Ovary (tissue), 9 donors: ENCODE results near the gene CFAP54. TPM values are rescaled to one million over a fixed set of nuclear protein-coding genes. Genes with fewer than 3 reads are reported as not detected.

Experiments
- DNase-seq, 5 donors: peaks; one replicate each; pipeline ENCODE4 v3.0.0-alpha.2; 2019 to 2020
- H3K27ac ChIP-seq, 2 donors: fragments of 200-600 bp; one replicate each; pipeline versions ENCODE4 v1.5.1 to v1.8.0; 2019 to 2022
- H3K27me3 ChIP-seq: fragments of 200-600 bp; one replicate; pipeline ENCODE4 v1.8.0; 2022
- H3K36me3 ChIP-seq: fragments of 200-600 bp; sonication (generic); one replicate; pipeline ENCODE4 v1.5.1; 2019
- H3K4me1 ChIP-seq: one replicate; pipeline ENCODE4 v1.8.1; 2013; ENCODE audit warnings: mild to moderate bottlenecking, moderate library complexity; ENCODE audit not compliant: insufficient read depth
- H3K4me3 ChIP-seq: fragments of 200-600 bp; sonication (generic); one replicate; pipeline ENCODE4 v1.5.1; 2017
- H3K9me3 ChIP-seq, 2 donors: fragments of 200-600 bp in 1 of 2; sonication (generic) in 1 of 2; one replicate each; pipeline versions ENCODE4 v1.5.1 to v1.8.1; 2013 to 2019; ENCODE audit warnings: mild to moderate bottlenecking in 1 of 2, moderate library complexity in 1 of 2
- CTCF ChIP-seq, 3 donors: fragments of 450-650 bp in 2 of 3; fragments of 200-600 bp in 1 of 3; IDR thresholded peaks; one replicate each; pipeline versions ENCODE4 v1.5.1 to v1.8.0; 2016 to 2022; ENCODE audit warnings: antibody characterized with exemption in 3 of 3, mild to moderate bottlenecking in 1 of 3
- EP300 ChIP-seq: sonication (generic); formaldehyde crosslinking; IDR thresholded peaks from one replicate; pipeline ENCODE4 v1.6.1; 2017; ENCODE audit warnings: antibody characterized with exemption
- POLR2A ChIP-seq: fragments of 450-650 bp; IDR thresholded peaks from one replicate; pipeline ENCODE4 v1.6.1; 2017; ENCODE audit warnings: antibody characterized with exemption, mild to moderate bottlenecking, moderate library complexity
- WGBS, 3 donors: extraction: QIAGEN DNeasy Blood & Tissue Kit in 1 of 3; methylation state at CpG; one replicate each; pipeline versions ENCODE4 v1.1.5 to v1.1.7; 2013 to 2017; 5-methylcytosine and 5-hydroxymethylcytosine counted together
- intact Hi-C, 4 donors: fragments of 100-400 bp; cut with DNase I; formaldehyde crosslinking; loops; one replicate each; pipeline versions ENCODE4 v1.11.0 to v1.15.1; 2022 to 2023
- polyA plus RNA-seq, 2 donors: library from polyadenylated mRNA; stranded (reverse); fragments of 200-250 nt in 1 of 2; fragments of 350-450 nt in 1 of 2; fragmentation: Illumina TruSeq in 1 of 2; extraction: RNeasy Lipid Tissue Mini Kit (QIAGEN cat#74804) in 1 of 2; gene quantifications; one replicate each; pipeline ENCODE4 v1.2.3, GENCODE V29; 2013 to 2014
- total RNA-seq, 7 donors: library from RNA; depleted of rRNA in 2 of 7; stranded (reverse); fragments of >200 nt in 2 of 7; fragmentation: NEBNext Ultra II Directional in 3 of 7; extraction: Animal tissue kit (Norgen Biotek cat#: 25700) in 3 of 7; gene quantifications; one replicate each; pipeline versions ENCODE4 v1.1.0 to v1.2.4, GENCODE V29; 2016 to 2023
- donor health status: DM: no; HTN: no; CAD: no; lungs with moderate emphysema.
- donor health status: DM: no; HTN: no; CAD: no.
- donor health status: Bipolar disorder and iron deficiency.
- donor health status: DM: yes; HTN: yes; CAD: no.
- donor health status: DM: no; HTN: no; CAD: no.
- donor health status: DM: yes; HTN: yes; CAD: no.

CFAP54 gene
- total and polyA plus RNA-seq, 9 donors, result 0.15 to 29.8 (median 1.7) TPM

DNA sequence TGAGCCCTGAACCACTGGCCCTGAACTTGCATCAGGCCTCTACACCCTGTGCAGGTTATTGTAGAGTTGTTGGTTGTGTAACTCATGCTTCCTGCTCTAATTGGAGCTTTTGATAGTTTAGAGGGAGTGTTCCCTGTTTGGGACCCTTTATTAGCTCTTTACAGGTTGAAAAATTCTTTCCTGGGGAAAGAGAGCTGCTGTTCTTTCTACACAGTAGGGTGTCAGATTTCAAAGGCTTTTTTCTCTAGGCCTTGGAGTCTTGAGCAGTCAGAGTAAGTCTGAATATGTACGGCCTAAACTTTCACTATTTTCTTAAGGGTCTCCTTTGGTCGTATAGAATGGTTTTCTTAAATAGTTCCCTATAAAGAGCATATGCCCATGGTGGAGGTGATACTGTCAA, 356.9 kb downstream of the CFAP54 start:
- intact Hi-C loops, result no loop called here
- no peak for DNase-seq
- no peaks in the 10 kb centered on the region for H3K36me3 ChIP-seq
- 29 to 34% (median 31%) methylated on average over 2 of the region's 2 CpGs for WGBS, 3 donors
- H3K27ac ChIP-seq, result no peak overlapping the region
- no peaks in the 10 kb centered on the region for H3K9me3 ChIP-seq
- no peaks in the 10 kb centered on the region for H3K27me3 ChIP-seq
- TF ChIP-seq POLR2A, result no peak
- no peak for TF ChIP-seq CTCF (IDR thresholded peaks at IDR 0.05)
- no peak for TF ChIP-seq EP300
- H3K4me1 ChIP-seq, result no peaks in the 10 kb centered on the region
- H3K4me3 ChIP-seq, result no peak overlapping the region

DNA sequence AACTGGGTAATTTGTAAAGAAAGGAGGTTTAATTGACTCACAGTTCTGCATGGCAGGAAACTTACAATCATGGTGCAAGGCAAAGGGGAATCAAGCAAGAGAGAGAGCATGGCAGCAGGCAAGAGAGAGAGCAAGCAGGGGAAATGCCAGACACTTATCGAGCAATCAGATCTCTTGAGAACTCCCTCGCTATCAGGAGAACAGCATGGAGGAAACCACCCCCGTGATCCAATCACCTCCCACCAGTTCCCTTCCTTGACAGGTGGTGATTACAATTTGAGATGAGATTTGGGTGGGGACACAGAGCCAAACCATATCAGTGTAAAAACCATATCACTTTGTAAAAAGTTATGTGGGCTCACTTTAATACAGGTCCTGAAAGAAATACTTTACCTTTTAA, 361.3 kb downstream of the CFAP54 start:
- Histone ChIP-seq H3K4me1 (no peaks in the 10 kb centered on the region), H3K27ac (no peak overlapping the region), H3K4me3 (no peak overlapping the region), H3K9me3 (no peaks in the 10 kb centered on the region), H3K27me3 (no peaks in the 10 kb centered on the region), H3K36me3 (no peaks in the 10 kb centered on the region)
- no peak for DNase-seq
- TF ChIP-seq EP300 (no peak), POLR2A (no peak), CTCF (IDR thresholded peaks at IDR 0.05) (no peak)
- intact Hi-C loops, result no loop called here
- 46 to 54% (median 50%) methylated on average over 3 of the region's 3 CpGs for WGBS, 3 donors

- no peaks in the 10 kb centered on the region for H3K4me1 ChIP-seq
- 74 to 85% (median 77%) methylated on average over 1 of the region's 1 CpG for WGBS, 3 donors
- H3K36me3 ChIP-seq, result no peaks in the 10 kb centered on the region
- intact Hi-C loops, result no loop called here
- no peak for DNase-seq
- no peaks in the 10 kb centered on the region for H3K27me3 ChIP-seq
- H3K27ac ChIP-seq, result no peak overlapping the region
- H3K9me3 ChIP-seq, result no peaks in the 10 kb centered on the region
- H3K4me3 ChIP-seq, result no peak overlapping the region
- TF ChIP-seq POLR2A (no peak), CTCF (IDR thresholded peaks at IDR 0.05) (no peak), EP300 (no peak)
Measured at GRCh38 chr12:96858162-96858561, 368.8 kb downstream of the CFAP54 start.

DNA sequence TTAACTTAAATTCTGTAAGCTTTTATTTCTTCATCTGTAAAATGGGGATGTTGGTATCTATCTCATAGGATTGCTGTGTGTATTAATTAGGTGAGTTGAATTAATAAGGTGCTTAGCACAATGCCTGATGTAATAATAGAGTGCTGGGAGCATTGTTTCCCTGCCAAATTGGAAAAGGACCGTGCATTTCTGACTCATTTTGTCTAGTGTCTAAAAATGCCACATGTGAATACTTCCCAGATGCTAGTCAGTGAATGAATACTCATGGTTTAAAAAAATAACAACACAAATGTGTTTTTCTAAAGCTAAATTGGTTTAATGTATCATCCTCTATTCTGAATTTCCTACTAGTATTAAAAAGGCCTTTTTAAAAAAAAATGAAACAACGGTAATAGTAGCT, 372.3 kb downstream of the CFAP54 start:
- Histone ChIP-seq H3K4me3 (no peak overlapping the region), H3K36me3 (no peaks in the 10 kb centered on the region), H3K27ac (no peak overlapping the region), H3K4me1 (no peaks in the 10 kb centered on the region), H3K27me3 (no peaks in the 10 kb centered on the region), H3K9me3 (no peaks in the 10 kb centered on the region)
- intact Hi-C loops, result no loop called here
- WGBS, 3 donors, result 67 to 72% (median 71%) methylated on average over 2 of the region's 2 CpGs
- TF ChIP-seq POLR2A (no peak), EP300 (no peak), CTCF (IDR thresholded peaks at IDR 0.05) (no peak)
- no peak for DNase-seq

DNA sequence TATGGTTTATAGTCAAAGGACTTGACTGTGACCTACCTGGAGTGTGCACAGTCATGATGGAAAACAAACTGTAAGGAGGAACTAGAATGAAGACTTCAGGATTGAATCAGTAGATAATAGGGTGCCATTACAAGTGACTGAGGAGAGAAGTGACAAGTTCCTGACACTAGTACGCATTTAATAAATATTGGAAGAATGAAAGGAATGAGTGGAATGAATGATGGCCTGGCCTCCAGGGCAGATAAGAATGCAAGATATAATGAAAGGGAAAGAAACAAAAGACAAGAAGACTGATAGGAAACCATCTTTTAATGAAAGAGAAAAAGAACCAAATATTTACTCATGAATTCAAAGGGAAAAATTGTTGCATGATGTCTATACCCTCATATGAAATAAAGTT, 372.9 kb downstream of the CFAP54 start:
- Histone ChIP-seq H3K27me3 (no peaks in the 10 kb centered on the region), H3K27ac (no peak overlapping the region), H3K9me3 (no peaks in the 10 kb centered on the region), H3K4me1 (no peaks in the 10 kb centered on the region), H3K36me3 (no peaks in the 10 kb centered on the region), H3K4me3 (no peak overlapping the region)
- intact Hi-C loops, result no loop called here
- no peak for DNase-seq
- WGBS, 3 donors, result 71 to 77% (median 76%) methylated on average over 1 of the region's 1 CpG
- TF ChIP-seq CTCF (IDR thresholded peaks at IDR 0.05), result no peak
- no peak for TF ChIP-seq POLR2A
- no peak for TF ChIP-seq EP300
